Measurements from ENCODE around the gene CAMK2N1.

DNA sequence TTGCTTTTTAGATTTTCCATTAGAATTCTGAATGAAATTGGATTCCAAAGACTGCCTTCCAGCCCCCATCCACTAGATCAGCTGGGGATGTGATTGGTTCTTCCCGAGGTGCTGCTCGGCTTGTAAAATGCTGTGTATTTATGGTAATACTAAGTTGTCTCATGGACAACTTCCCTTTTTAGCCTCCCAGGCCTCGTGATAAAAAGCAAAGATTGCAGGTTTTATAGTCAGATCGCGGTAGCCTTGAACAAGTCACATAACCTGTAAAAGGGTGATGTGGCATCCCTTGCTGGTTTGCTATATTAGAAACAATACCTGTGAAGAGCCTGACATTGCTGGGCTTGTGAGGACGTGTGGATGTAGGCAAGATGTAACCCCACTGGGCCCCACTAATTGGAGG is 11.5 kb upstream of the CAMK2N1 start:
- TF ChIP-seq, protein P1, sequence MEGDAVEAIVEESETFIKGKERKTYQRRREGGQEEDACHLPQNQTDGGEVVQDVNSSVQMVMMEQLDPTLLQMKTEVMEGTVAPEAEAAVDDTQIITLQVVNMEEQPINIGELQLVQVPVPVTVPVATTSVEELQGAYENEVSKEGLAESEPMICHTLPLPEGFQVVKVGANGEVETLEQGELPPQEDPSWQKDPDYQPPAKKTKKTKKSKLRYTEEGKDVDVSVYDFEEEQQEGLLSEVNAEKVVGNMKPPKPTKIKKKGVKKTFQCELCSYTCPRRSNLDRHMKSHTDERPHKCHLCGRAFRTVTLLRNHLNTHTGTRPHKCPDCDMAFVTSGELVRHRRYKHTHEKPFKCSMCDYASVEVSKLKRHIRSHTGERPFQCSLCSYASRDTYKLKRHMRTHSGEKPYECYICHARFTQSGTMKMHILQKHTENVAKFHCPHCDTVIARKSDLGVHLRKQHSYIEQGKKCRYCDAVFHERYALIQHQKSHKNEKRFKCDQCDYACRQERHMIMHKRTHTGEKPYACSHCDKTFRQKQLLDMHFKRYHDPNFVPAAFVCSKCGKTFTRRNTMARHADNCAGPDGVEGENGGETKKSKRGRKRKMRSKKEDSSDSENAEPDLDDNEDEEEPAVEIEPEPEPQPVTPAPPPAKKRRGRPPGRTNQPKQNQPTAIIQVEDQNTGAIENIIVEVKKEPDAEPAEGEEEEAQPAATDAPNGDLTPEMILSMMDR (IDR thresholded peaks at IDR 0.05): no peak
- TF ChIP-seq EP300 (IDR thresholded peaks at IDR 0.05; ENCODE audit: low read depth): no peak

Data from transverse colon (tissue), 3 donors.